HG03520 (cell line): ENCODE results near the gene MFN2.
A peak's percentile ranks its signal among the peaks of the same experiment; 100 is the strongest.
"Not testable (repeated sequence)": the region's sequence is repeated elsewhere in the genome, so short reads cannot be mapped to it uniquely, and the experiment has no call there.

Experiments used
- ATAC-seq: cut with Tn5 transposase; IDR thresholded peaks from one replicate; pipeline ENCODE4 v1.9.1; 2021; ENCODE audit warnings: mild to moderate bottlenecking, moderate library complexity; ENCODE audit not compliant: unreplicated experiment

MFN2 gene

DNA sequence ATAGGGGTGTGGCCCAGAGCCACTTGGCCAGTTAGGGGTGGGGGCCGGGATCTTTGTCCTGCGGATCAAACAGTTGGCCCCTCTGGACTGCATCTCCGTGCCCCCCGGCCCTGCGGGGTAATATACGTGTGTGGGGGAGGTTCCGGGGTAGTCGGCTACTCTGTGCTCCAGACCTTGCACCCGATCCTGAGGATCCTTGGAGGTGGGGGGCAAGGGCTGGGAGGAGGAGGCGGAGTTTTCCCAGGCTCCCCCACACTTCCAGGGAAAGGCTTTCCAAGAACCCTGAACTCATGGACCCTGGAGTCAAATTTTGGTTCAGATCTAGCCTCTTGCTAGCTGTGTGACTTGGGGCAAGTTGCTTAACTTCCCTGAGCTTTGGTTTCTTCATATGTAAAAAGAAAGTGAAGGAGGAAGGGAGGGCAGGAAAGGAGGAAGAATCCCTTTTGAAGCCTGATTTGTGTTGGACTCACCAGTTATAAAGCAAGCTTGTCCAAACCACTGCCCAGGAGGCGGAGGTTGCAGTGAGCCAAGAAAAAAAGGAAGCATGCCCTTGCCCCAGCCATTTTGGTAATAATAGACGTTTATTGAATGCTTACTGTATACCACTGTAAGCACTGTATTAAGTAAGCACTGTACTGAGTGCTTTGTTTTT, 39.7 kb downstream of the MFN2 start:
- ATAC-seq = no peak

GRCh38 chr1:12021616-12022015, 41.4 kb downstream of the MFN2 start:
- no peak for ATAC-seq

DNA sequence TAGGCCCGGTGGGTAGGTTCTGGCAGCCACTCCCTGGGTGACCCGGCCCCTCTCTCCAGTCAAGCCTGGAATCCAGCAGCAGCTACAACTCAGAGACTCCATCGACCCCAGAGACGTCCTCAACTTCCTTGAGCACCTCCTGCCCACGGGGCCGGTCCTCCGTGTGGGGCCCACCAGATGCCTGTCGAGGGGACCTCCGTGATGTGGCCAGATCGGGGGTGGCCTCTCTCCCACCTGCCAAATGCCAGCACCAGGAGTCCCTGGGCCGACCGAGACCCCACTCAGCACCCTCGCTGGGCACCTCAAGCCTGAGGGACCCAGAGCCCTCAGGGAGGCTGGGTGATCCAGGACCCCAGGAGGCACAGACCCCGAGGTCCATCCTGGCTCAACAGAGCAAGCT, 41.8 kb downstream of the MFN2 start:
- no peak for ATAC-seq

- ATAC-seq = no peak
Measured at GRCh38 chr1:12026586-12026985, 46.3 kb downstream of the MFN2 start.

- no peak for ATAC-seq
Measured at GRCh38 chr1:12028248-12028647, 48.0 kb downstream of the MFN2 start.

- no peak for ATAC-seq
Measured at GRCh38 chr1:12028957-12029511, 48.8 kb downstream of the MFN2 start.

DNA sequence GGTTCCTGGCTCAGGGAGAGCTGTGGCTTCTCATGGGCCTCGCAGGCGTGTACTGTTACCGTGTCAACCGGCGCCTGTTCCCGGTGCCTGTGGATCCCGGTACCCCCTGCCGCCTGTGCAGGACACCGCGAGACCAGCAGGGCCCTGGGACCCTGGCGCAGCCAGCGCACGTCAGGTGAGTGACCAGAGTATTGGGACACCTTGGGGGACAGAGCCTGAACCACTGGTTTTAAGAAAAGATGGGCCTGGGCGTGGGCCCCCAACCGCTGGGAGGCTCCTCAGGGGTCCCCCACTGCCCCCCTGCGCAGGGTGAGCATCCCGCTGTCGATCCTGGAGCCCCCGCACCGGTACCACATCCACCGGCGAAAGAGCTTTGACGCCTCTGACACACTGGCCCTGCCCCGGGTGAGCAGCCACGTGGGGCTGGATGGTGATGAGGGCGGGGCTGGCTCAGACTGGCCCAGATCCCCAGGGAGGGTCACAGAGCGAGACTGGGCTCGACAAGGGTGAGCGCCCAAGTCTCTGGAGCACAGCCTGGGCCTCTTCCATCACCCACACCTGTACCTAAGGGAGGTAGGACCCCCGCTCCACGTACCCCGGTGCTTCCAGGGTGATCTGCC, 49.6 kb downstream of the MFN2 start:
- no peak for ATAC-seq

DNA sequence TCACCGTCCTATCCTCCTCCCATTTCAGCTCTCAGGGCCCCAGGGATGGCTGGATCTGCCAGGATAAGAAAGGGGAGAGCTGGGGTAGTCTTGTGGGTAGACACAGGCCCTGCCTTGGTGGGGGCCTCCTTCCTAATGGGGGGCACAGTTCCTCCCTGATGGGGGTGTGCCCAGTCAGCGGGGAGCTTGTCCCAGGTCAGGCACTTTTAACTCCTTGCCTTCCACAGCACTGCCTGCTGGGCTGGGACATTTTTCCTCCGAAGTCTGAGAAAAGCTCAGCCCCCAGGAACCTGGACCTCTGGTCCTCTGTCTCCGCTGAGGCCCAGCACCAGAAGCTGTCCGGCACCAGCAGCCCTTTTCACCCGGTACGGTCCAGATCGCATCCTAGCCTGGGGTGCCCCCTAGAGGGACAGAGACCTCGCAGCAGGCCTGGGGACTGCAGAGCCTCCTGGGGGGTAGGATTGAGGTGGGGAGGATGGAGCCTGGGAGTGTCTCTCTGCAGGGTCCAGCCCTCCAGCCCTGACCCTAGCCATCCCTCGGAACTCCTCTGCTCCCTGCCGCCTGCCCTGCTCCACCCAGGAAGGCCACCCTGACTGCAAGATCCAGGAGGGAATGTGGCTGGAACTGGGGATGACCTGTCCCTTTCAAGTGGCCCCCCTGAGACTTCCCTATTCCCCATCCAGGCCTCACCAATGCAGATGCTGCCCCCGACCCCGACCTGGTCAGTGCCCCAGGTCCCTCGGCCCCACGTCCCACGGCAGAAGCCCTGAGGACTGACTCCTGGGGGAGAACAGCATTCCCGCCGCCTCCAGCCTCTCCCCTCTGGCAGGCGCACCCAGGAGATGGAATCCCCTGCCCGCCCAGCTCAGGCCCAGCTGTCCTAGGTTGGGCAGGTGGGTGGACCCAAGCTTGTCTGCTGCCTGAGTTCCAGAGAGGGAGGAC, 51.1 kb downstream of the MFN2 start:
- ATAC-seq = no peak

DNA sequence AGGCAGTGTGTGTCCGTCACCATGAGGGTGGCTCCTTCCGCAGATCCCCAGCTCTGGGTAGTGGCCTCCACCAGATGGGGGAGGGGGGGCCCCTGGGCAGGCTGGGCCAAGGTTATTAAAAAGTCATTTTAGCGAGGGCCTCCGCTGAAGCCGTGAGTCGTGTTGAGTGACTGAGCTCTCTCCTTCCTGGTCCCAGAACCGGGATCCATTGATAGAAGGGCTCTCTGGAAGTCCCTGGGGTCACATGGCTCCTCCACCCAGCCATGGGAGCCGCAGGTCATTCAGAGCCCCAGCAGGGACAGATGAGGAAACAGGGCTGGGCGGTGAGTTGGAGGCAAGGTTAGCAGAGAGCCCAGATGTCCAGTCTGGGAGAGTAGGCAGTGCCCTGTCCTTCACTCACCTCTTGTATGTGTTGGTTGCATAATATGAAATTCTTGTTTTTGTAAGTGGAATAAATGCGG, 51.9 kb downstream of the MFN2 start:
- no peak for ATAC-seq

- ATAC-seq = not testable (repeated sequence)
Measured at GRCh38 chr1:12033441-12033840, 53.2 kb downstream of the MFN2 start.

GRCh38 chr1:12034381-12034801, 54.1 kb downstream of the MFN2 start:
- no peak for ATAC-seq

- ATAC-seq = no peak
Measured at GRCh38 chr1:12035312-12035711, 55.1 kb downstream of the MFN2 start.

- ATAC-seq = no peak
Measured at GRCh38 chr1:12037486-12038355, 57.5 kb downstream of the MFN2 start.

DNA sequence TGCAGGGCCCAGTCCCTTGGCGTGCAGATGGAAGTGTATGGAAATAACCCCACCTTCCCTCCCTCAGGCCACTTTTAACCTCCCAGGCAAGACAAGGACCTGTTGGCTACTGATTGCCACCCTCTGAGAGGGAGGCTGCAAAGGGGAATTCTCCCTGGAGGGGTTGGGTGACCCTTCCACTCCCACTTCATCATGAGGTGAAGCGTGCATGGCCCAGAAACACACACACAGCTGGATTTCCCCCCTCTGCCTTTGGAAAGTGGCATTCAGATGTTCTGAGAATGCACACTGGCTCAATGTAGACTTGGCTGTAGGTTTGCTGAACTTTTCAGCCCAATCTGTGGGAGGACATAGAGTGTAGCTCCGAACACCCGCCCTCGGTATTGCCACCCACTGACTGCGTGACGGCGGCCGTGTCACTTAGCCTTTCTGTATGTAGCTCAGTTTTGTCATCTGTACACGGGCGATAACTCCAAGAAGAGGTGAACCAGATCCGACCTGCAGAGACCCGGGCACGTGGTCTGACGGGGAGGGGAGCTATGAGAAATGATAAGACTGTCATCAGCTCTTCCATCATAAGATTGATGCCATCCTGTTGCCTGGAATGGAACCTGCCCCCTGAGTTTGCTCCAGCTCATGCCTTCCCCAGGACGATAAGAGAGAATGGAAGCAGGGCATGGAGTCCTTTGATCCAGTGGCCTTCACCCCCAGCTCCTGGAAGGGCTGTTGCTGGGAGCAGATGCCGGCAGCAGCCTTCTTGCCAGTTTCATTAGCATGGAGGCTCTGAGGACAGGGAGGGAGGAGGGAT, 58.3 kb downstream of the MFN2 start:
- ATAC-seq = no peak

GRCh38 chr1:12039164-12039525, 58.9 kb downstream of the MFN2 start:
- ATAC-seq = no peak

DNA sequence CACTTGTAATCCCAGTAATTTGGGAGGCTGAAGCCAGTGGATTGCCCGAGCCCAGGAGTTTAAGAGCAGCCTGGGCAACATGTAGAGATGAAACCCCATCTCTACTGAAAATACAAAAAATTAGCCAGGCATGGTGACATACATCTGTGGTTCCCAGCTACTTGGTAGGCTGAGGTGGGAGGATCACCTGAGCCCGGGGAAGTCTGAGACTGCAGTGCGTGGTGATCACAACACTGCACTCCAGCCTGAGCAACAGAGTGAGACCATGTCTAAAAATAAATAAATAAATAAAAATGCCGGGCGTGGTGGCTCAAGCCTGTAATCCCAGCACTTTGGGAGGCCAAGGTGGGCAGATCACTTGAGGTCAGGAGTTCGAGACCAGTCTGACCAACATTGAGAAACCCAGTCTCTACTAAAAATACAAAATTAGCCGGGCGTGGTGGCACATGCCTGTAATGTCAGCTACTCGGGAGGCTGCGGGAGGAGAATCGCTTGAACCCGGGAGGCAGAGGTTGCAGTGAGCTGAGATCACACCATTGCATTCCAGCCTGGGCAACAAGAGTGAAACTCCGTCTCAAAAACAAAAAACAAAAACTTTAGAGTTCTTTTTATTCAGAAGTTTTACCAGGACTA, 59.7 kb downstream of the MFN2 start:
- peak; percentile 33 for ATAC-seq

DNA sequence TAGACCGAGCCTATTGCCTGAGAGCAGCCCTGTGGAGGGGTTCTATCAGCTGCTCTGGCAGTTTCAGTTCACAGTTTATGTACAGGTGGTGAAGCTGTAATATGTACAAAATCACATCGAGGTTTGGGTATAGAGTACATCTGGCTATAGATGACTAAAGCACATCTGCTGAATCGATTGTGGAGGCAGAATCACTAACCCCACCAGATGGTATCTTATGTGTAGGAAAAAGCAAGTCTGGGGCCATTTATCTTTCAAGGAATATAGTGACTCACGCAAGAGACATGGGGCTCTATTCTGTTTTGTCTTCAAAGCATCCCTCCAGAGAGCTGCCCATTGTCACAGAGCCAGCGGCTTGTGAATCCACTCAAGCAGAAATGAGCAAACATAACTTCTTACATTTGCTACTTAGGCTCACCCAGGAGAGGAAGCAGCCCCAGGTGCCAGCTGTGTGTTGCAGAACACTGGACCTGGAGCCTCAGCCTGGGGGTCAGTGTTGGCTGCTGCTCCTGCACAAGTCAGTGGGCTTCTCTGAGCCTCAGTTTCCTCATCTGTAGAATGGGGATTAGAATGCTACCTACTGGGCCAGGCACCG, 60.3 kb downstream of the MFN2 start:
- ATAC-seq = peak; percentile 84

GRCh38 chr1:12044187-12044877, 64.1 kb downstream of the MFN2 start:
- not testable (repeated sequence) for ATAC-seq
